Measurements from ENCODE around the gene ZSCAN12.

The ZSCAN12 gene

GRCh38 chr6:28357036-28357435 lies 42.5 kb downstream of the ZSCAN12 start:
- Histone ChIP-seq H2AFZ (ENCODE audit: low read length) (no peak overlapping the region), H3F3A (ENCODE audit: low read depth) (no peaks in the 10 kb centered on the region), H3K9me2 (replicated peaks; ENCODE audit: low read depth, low read length) (no peaks in the 10 kb centered on the region), H3K79me2 (ENCODE audit: insufficient read depth, low read length) (peaks cover 21% of the 10 kb centered on the region), H3K4me1 (ENCODE audit: insufficient read depth, low read length, poor library complexity, severe bottlenecking) (peaks cover 5% of the 10 kb centered on the region), H3K36me3 (ENCODE audit: insufficient read depth, low read length) (no peaks in the 10 kb centered on the region), H3K4me3 (ENCODE audit: low read length, poor library complexity, severe bottlenecking) (no peak overlapping the region), H4K20me1 (ENCODE audit: insufficient read depth, low read length, poor library complexity, severe bottlenecking) (no peaks in the 10 kb centered on the region), H3K4me2 (ENCODE audit: low read depth, low read length, poor library complexity, severe bottlenecking) (no peak overlapping the region), H3K9ac (ENCODE audit: low read depth, low read length, poor library complexity, severe bottlenecking) (no peak overlapping the region), H3K27me3 (ENCODE audit: insufficient read depth, low read length, poor library complexity, severe bottlenecking) (no peaks in the 10 kb centered on the region), H3K9me3 (ENCODE audit: insufficient read depth, low read depth, low read length) (no peaks in the 10 kb centered on the region)
- no peak for TF ChIP-seq CTCF (conservative IDR thresholded peaks at IDR 0.05; ENCODE audit: low read length)
- no peak for TF ChIP-seq EZH2phosphoT487 (IDR thresholded peaks at IDR 0.05; ENCODE audit: borderline replicate concordance)

- H3K79me2 ChIP-seq (ENCODE audit: insufficient read depth, low read length): peaks cover 25% of the 10 kb centered on the region
- H3K4me3 ChIP-seq (ENCODE audit: low read length, poor library complexity, severe bottlenecking): peak overlapping the region; percentile 78
- peak overlapping the region; percentile 76 for H3K4me2 ChIP-seq (ENCODE audit: low read depth, low read length, poor library complexity, severe bottlenecking)
- H3K9me2 ChIP-seq (replicated peaks; ENCODE audit: low read depth, low read length): no peaks in the 10 kb centered on the region
- no peaks in the 10 kb centered on the region for H4K20me1 ChIP-seq (ENCODE audit: insufficient read depth, low read length, poor library complexity, severe bottlenecking)
- H3K4me1 ChIP-seq (ENCODE audit: insufficient read depth, low read length, poor library complexity, severe bottlenecking): peaks cover 6% of the 10 kb centered on the region
- no peaks in the 10 kb centered on the region for H3K27me3 ChIP-seq (ENCODE audit: insufficient read depth, low read length, poor library complexity, severe bottlenecking)
- no peak overlapping the region for H3K9ac ChIP-seq (ENCODE audit: low read depth, low read length, poor library complexity, severe bottlenecking)
- H3K36me3 ChIP-seq (ENCODE audit: insufficient read depth, low read length): no peaks in the 10 kb centered on the region
- no peak overlapping the region for H2AFZ ChIP-seq (ENCODE audit: low read length)
- no peaks in the 10 kb centered on the region for H3F3A ChIP-seq (ENCODE audit: low read depth)
- no peak for TF ChIP-seq EZH2phosphoT487 (IDR thresholded peaks at IDR 0.05; ENCODE audit: borderline replicate concordance)
- TF ChIP-seq CTCF (conservative IDR thresholded peaks at IDR 0.05; ENCODE audit: low read length): no peak
- no peaks in the 10 kb centered on the region for H3K9me3 ChIP-seq (ENCODE audit: insufficient read depth, low read depth, low read length)
Measured at GRCh38 chr6:28356666-28357020, 42.9 kb downstream of the ZSCAN12 start.

GRCh38 chr6:28355743-28356665 lies 43.5 kb downstream of the ZSCAN12 start:
- no peaks in the 10 kb centered on the region for H3K27me3 ChIP-seq (ENCODE audit: insufficient read depth, low read length, poor library complexity, severe bottlenecking)
- peak; percentile 74 for TF ChIP-seq CTCF (conservative IDR thresholded peaks at IDR 0.05; ENCODE audit: low read length)
- TF ChIP-seq EZH2phosphoT487 (IDR thresholded peaks at IDR 0.05; ENCODE audit: borderline replicate concordance): no peak
- H3K9me2 ChIP-seq (replicated peaks; ENCODE audit: low read depth, low read length): no peaks in the 10 kb centered on the region
- H3K4me3 ChIP-seq (ENCODE audit: low read length, poor library complexity, severe bottlenecking): peak overlapping the region; percentile 78
- no peaks in the 10 kb centered on the region for H4K20me1 ChIP-seq (ENCODE audit: insufficient read depth, low read length, poor library complexity, severe bottlenecking)
- H3K4me1 ChIP-seq (ENCODE audit: insufficient read depth, low read length, poor library complexity, severe bottlenecking): peaks cover 13% of the 10 kb centered on the region
- no peaks in the 10 kb centered on the region for H3F3A ChIP-seq (ENCODE audit: low read depth)
- peak overlapping the region; percentile 75 for H3K9ac ChIP-seq (ENCODE audit: low read depth, low read length, poor library complexity, severe bottlenecking)
- H3K79me2 ChIP-seq (ENCODE audit: insufficient read depth, low read length): peaks cover 32% of the 10 kb centered on the region
- H3K4me2 ChIP-seq (ENCODE audit: low read depth, low read length, poor library complexity, severe bottlenecking): peak overlapping the region; percentile 76
- no peaks in the 10 kb centered on the region for H3K36me3 ChIP-seq (ENCODE audit: insufficient read depth, low read length)
- no peaks in the 10 kb centered on the region for H3K9me3 ChIP-seq (ENCODE audit: insufficient read depth, low read depth, low read length)
- peak overlapping the region; percentile 70 for H2AFZ ChIP-seq (ENCODE audit: low read length)
